VCaP (cell line): ENCODE data around the gene FTSJ3.

Experiments used
- H3K27ac ChIP-seq: fragments of 450-650 bp; 2 replicates; pipeline ENCODE4 v1.5.1; 2017
- CTCF ChIP-seq: fragments of 450-650 bp; conservative IDR thresholded peaks from 2 replicates; pipeline ENCODE4 v1.5.1; 2017; ENCODE audit warnings: mild to moderate bottlenecking, moderate library complexity

The FTSJ3 gene

DNA sequence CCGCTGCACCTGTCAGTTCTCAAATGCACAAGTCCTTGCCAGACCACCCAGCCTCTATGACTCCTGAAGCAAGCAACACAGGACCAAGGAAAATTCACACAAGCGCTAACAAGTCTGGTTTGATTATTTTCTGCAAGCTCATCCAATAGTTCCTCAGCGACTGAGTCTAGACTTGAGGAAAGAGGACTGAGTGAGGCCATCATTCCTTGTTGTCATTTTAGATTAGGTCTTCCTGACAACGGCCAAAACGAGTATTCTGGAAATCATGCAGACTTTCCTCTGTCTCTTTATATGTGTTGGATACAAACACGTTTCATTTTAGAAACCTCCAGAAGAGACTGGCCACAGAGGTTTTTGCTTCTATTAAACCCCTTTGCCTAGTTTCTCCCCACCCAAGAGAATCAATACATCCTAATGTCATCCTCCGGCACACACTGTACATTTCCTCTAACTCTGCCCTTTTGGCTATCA is 54.6 kb downstream of the FTSJ3 start:
- H3K27ac ChIP-seq = peak overlapping the region; percentile 98
- no peak for TF ChIP-seq CTCF
